Keratinocyte (primary cell): ENCODE data around the gene ADGRG1. TPM values are rescaled to one million over a fixed set of nuclear protein-coding genes. Genes with fewer than 3 reads are reported as not detected.

Experiments used
- DNase-seq: peaks from one replicate; pipeline ENCODE4 v3.0.0-alpha.2; 2011; ENCODE audit warnings: low read depth, missing footprints, low spot score
- FAIRE-seq: peaks from 2 replicates; lab custom pipeline; 2011; peaks lifted over from hg19 to GRCh38; lab: Jason Lieb, UNC
- H2AFZ ChIP-seq: 2 replicates; pipeline ENCODE4 v1.6.0; 2012; ENCODE audit warnings: low read length, control low read depth, inconsistent platforms; ENCODE audit not compliant: control insufficient read depth
- H3K27ac ChIP-seq: 2 replicates; pipeline ENCODE4 v1.5.1; 2011; ENCODE audit warnings: low read length; ENCODE audit not compliant: control insufficient read depth, insufficient read depth
- H3K27me3 ChIP-seq: 3 replicates; pipeline ENCODE4 v1.6.0; 2011; ENCODE audit warnings: low read length; ENCODE audit not compliant: control insufficient read depth, insufficient read depth; ENCODE audit errors: extremely low read depth
- H3K36me3 ChIP-seq, 2 experiments: 2 replicates in 1 of 2; 3 replicates in 1 of 2; pipeline ENCODE4 v1.5.1; 2011; ENCODE audit warnings: low read length in 2 of 2, mild to moderate bottlenecking in 1 of 2; ENCODE audit not compliant: control insufficient read depth in 2 of 2, insufficient read depth in 2 of 2; ENCODE audit errors: extremely low read depth in 1 of 2
- H3K4me1 ChIP-seq: 3 replicates; pipeline ENCODE4 v1.5.1; 2011; ENCODE audit warnings: low read length; ENCODE audit not compliant: control insufficient read depth, insufficient read depth; ENCODE audit errors: extremely low read depth
- H3K4me2 ChIP-seq: 3 replicates; pipeline ENCODE4 v1.6.0; 2011; ENCODE audit warnings: low read depth, low read length; ENCODE audit not compliant: control insufficient read depth, insufficient read depth; ENCODE audit errors: extremely low read depth
- H3K4me3 ChIP-seq, 3 experiments: fragments of 200-600 bp in 1 of 3; sonication (generic) in 1 of 3; 2 replicates in 2 of 3; 3 replicates in 1 of 3; pipeline ENCODE4 v1.5.1; 2011 to 2016; ENCODE audit warnings: low read length in 3 of 3, mild to moderate bottlenecking in 3 of 3, control low read depth in 2 of 3, inconsistent platforms in 1 of 3, low read depth in 1 of 3, mixed read lengths in 1 of 3, mixed run types in 1 of 3, moderate library complexity in 1 of 3; ENCODE audit not compliant: control insufficient read depth in 2 of 3, insufficient read depth in 2 of 3; ENCODE audit errors: extremely low read depth in 1 of 3
- H3K79me2 ChIP-seq: 2 replicates; pipeline ENCODE4 v1.6.0; 2012; ENCODE audit warnings: low read length; ENCODE audit not compliant: control insufficient read depth, insufficient read depth
- H3K9ac ChIP-seq: 3 replicates; pipeline ENCODE4 v1.6.0; 2011; ENCODE audit warnings: low read length; ENCODE audit not compliant: control insufficient read depth, insufficient read depth; ENCODE audit errors: extremely low read depth
- H3K9me1 ChIP-seq: 3 replicates; pipeline ENCODE4 v1.6.0; 2011; ENCODE audit warnings: low read length; ENCODE audit not compliant: control insufficient read depth, insufficient read depth; ENCODE audit errors: extremely low read depth
- H3K9me3 ChIP-seq: 2 replicates; pipeline ENCODE4 v1.5.1; 2012; ENCODE audit warnings: low read depth, low read length; ENCODE audit not compliant: control insufficient read depth
- H4K20me1 ChIP-seq: 3 replicates; pipeline ENCODE4 v1.6.0; 2011; ENCODE audit warnings: low read length; ENCODE audit not compliant: control insufficient read depth, insufficient read depth; ENCODE audit errors: extremely low read depth
- CTCF ChIP-seq, 3 experiments: IDR thresholded peaks in 1 of 3; conservative IDR thresholded peaks in 1 of 3; optimal IDR thresholded peaks in 1 of 3; 2 replicates in 2 of 3; 3 replicates in 1 of 3; pipeline versions ENCODE3 to v1.5.1; 2011; ENCODE audit warnings: low read length in 3 of 3, mild to moderate bottlenecking in 3 of 3, moderate library complexity in 2 of 3, control low read depth in 1 of 3, inconsistent platforms in 1 of 3; ENCODE audit not compliant: insufficient read depth in 2 of 3; ENCODE audit errors: extremely low read depth in 1 of 3
- EZH2 ChIP-seq: IDR thresholded peaks from one replicate; pipeline ENCODE4 v1.6.1; 2012; ENCODE audit warnings: inconsistent platforms, mild to moderate bottlenecking, low read length, moderate library complexity
- dilution Hi-C: fragments of 300-500 bp; cut with MboI; formaldehyde crosslinking; loops from one replicate; pipeline ENCODE4 v1.7.0; 2020; ENCODE audit warnings: low sequenced_read_pairs; ENCODE audit not compliant: extremely low pct_ligation_motif_present
- polyA plus RNA-seq, 5 experiments: library from polyadenylated mRNA; depleted of rRNA in 3 of 5; stranded (reverse) in 3 of 5; stranded (forward) in 1 of 5; unstranded in 1 of 5; fragments of >200 nt; gene quantifications; 1 replicate in 1 of 5; 2 replicates in 3 of 5; 3 replicates in 1 of 5; pipeline versions ENCODE4 v1.2.1 to v1.2.3, GENCODE V29; 2011 to 2012; ENCODE audit warnings: missing spikeins in 2 of 5, low read depth in 1 of 5, low replicate concordance in 1 of 5

Gene ADGRG1
- polyA plus RNA-seq, 1 donor (not counting 4 experiments of a cell fraction or from before 2014, with no cell fraction given): 28.4 TPM

- FAIRE-seq: no peak
- H3K9me1 ChIP-seq: no peaks in the 10 kb centered on the region
- H3K4me2 ChIP-seq: no peak overlapping the region
- no peak overlapping the region for H3K4me3 ChIP-seq
- dilution Hi-C loops: no loop called here
- no peak for DNase-seq
- H3K27ac ChIP-seq: no peak overlapping the region
- TF ChIP-seq CTCF (optimal IDR thresholded peaks at IDR 0.05 in 1 of 3, IDR thresholded peaks at IDR 0.05 in 1 of 3, conservative IDR thresholded peaks at IDR 0.05 in 1 of 3; ENCODE audit: extremely low read depth in 1 of 3, insufficient read depth in 2 of 3, low read length in 3 of 3) (no peak), EZH2 (no peak)
- no peaks in the 10 kb centered on the region for H3K79me2 ChIP-seq
- no peaks in the 10 kb centered on the region for H3K9me3 ChIP-seq
- no peaks in the 10 kb centered on the region for H3K27me3 ChIP-seq
- H3K36me3 ChIP-seq: peaks cover 24 to 29% of the 10 kb centered on the region in 2 experiments
- no peak overlapping the region for H2AFZ ChIP-seq
- no peaks in the 10 kb centered on the region for H4K20me1 ChIP-seq
- no peak overlapping the region for H3K9ac ChIP-seq
- no peaks in the 10 kb centered on the region for H3K4me1 ChIP-seq
Observed at GRCh38 chr16:57664662-57665025, 36.2 kb downstream of the ADGRG1 start.

GRCh38 chr16:57665541-57665940 lies 37.1 kb downstream of the ADGRG1 start:
- Histone ChIP-seq H3K9ac (no peak overlapping the region), H3K9me3 (no peaks in the 10 kb centered on the region), H3K4me2 (no peak overlapping the region), H3K79me2 (no peaks in the 10 kb centered on the region), H3K9me1 (no peaks in the 10 kb centered on the region), H3K4me3 (no peak overlapping the region), H4K20me1 (no peaks in the 10 kb centered on the region), H3K36me3 (peaks cover 19 to 27% of the 10 kb centered on the region in 2 experiments), H3K27me3 (no peaks in the 10 kb centered on the region), H3K4me1 (no peaks in the 10 kb centered on the region), H2AFZ (no peak overlapping the region), H3K27ac (no peak overlapping the region)
- DNase-seq (no peak), FAIRE-seq (no peak)
- dilution Hi-C loops: no loop called here
- no peak for TF ChIP-seq CTCF (optimal IDR thresholded peaks at IDR 0.05 in 1 of 3, IDR thresholded peaks at IDR 0.05 in 1 of 3, conservative IDR thresholded peaks at IDR 0.05 in 1 of 3; ENCODE audit: extremely low read depth in 1 of 3, insufficient read depth in 2 of 3, low read length in 3 of 3)
- TF ChIP-seq EZH2: no peak
